ENCODE results near the gene CCDC13.

DNA sequence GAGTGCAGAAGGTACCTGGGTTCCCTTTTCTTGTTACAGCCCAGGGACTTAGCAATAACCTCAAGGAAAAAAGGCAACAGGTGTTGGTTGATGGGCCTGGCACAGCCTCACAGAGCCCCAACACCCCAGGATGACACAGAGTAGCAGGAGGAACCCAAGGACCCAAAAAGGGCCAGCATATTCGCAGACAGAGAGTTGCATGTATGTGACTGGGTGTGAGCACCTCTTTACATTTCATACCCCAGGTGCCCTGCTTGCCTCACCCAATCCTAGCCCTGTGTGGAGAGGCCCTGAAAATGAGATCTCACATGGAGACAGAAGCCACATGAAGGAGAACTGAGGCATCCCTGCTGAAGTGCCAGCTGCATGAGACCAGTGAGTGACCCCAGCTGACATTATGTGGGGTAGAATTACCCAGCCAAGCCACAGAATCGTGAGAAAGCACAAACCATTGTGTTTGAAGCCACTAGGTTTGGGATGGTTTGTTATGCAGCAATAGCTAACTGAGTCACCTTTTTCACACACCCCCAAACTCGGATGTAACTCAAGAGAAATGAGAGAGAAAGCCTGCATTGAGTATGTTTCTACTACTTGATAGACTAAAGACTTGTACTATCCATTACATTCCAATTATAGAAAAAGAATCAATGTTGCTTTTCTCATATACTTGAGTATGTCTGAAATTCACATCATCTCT lies 44.2 kb downstream of the CCDC13 start:
- TF ChIP-seq, protein P1, sequence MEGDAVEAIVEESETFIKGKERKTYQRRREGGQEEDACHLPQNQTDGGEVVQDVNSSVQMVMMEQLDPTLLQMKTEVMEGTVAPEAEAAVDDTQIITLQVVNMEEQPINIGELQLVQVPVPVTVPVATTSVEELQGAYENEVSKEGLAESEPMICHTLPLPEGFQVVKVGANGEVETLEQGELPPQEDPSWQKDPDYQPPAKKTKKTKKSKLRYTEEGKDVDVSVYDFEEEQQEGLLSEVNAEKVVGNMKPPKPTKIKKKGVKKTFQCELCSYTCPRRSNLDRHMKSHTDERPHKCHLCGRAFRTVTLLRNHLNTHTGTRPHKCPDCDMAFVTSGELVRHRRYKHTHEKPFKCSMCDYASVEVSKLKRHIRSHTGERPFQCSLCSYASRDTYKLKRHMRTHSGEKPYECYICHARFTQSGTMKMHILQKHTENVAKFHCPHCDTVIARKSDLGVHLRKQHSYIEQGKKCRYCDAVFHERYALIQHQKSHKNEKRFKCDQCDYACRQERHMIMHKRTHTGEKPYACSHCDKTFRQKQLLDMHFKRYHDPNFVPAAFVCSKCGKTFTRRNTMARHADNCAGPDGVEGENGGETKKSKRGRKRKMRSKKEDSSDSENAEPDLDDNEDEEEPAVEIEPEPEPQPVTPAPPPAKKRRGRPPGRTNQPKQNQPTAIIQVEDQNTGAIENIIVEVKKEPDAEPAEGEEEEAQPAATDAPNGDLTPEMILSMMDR (IDR thresholded peaks at IDR 0.05), result no peak
- TF ChIP-seq SIN3A (IDR thresholded peaks at IDR 0.05; ENCODE audit: borderline replicate concordance, insufficient read depth, low read depth, low read length), result no peak
- no peak for TF ChIP-seq TCF7L2 (IDR thresholded peaks at IDR 0.05; ENCODE audit: low read depth, low read length)
- no peak for TF ChIP-seq POLR2AphosphoS5 (IDR thresholded peaks at IDR 0.05; ENCODE audit: low read depth, low read length)
- TF ChIP-seq, protein P2, sequence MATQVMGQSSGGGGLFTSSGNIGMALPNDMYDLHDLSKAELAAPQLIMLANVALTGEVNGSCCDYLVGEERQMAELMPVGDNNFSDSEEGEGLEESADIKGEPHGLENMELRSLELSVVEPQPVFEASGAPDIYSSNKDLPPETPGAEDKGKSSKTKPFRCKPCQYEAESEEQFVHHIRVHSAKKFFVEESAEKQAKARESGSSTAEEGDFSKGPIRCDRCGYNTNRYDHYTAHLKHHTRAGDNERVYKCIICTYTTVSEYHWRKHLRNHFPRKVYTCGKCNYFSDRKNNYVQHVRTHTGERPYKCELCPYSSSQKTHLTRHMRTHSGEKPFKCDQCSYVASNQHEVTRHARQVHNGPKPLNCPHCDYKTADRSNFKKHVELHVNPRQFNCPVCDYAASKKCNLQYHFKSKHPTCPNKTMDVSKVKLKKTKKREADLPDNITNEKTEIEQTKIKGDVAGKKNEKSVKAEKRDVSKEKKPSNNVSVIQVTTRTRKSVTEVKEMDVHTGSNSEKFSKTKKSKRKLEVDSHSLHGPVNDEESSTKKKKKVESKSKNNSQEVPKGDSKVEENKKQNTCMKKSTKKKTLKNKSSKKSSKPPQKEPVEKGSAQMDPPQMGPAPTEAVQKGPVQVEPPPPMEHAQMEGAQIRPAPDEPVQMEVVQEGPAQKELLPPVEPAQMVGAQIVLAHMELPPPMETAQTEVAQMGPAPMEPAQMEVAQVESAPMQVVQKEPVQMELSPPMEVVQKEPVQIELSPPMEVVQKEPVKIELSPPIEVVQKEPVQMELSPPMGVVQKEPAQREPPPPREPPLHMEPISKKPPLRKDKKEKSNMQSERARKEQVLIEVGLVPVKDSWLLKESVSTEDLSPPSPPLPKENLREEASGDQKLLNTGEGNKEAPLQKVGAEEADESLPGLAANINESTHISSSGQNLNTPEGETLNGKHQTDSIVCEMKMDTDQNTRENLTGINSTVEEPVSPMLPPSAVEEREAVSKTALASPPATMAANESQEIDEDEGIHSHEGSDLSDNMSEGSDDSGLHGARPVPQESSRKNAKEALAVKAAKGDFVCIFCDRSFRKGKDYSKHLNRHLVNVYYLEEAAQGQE (IDR thresholded peaks at IDR 0.05; ENCODE audit: insufficient read depth in 1 of 2, low read depth in 2 of 2, low read length in 1 of 2), result no peak
